Measurements from ENCODE around the gene CERS6.
A peak's percentile ranks its signal among the peaks of the same experiment; 100 is the strongest.
"Not testable (repeated sequence)": the region's sequence is repeated elsewhere in the genome, so short reads cannot be mapped to it uniquely, and the experiment has no call there.

The CERS6 gene, protein sequence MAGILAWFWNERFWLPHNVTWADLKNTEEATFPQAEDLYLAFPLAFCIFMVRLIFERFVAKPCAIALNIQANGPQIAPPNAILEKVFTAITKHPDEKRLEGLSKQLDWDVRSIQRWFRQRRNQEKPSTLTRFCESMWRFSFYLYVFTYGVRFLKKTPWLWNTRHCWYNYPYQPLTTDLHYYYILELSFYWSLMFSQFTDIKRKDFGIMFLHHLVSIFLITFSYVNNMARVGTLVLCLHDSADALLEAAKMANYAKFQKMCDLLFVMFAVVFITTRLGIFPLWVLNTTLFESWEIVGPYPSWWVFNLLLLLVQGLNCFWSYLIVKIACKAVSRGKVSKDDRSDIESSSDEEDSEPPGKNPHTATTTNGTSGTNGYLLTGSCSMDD

DNA sequence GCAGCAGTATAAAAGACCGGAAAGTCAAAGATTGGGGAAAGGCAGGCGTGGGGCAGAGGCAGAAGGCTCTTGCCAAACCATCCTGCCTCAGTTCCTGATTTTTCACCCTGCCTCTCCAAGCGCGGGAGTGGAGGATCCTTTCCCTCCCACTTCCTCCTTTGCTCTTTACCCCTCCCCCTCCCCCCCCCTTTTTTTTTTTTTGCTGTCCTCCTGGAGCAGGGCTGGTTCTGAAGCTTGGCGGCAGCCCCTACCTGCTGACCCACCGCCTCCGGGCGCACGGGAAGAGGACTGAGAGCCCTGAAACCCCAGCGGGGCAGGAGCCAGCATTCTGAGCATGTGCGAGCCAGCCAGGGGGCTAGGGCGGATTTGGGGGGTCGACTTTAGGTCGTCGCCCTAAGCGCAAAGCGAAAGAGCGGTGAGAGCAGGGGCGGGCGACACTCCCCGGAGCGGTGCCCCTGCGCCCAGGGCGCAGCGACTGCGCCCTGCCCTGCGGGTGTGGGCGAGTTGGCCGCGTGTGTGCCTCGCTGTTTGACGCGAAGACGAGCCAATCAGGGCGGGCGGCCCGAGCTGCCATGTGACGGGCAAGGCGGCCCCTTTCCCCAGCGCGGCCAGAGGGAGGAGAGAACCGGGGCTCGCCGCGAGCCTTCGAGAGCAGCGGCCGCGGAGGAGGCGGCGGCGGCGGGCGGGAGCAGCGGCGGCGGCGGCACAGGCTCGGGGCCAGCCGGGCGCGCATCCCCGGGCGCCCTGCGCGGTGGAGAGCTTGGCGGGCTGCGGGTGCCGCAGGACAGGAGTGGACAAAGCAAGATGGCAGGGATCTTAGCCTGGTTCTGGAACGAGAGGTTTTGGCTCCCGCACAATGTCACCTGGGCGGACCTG is at the start of gene CERS6:
TSS of gene CERS6 (plus strand) at position 628 of the 876 bp plus-strand sequence. CDS start at position 805, 177 bp downstream.
- peak; percentile 97 for DNase-seq

DNA sequence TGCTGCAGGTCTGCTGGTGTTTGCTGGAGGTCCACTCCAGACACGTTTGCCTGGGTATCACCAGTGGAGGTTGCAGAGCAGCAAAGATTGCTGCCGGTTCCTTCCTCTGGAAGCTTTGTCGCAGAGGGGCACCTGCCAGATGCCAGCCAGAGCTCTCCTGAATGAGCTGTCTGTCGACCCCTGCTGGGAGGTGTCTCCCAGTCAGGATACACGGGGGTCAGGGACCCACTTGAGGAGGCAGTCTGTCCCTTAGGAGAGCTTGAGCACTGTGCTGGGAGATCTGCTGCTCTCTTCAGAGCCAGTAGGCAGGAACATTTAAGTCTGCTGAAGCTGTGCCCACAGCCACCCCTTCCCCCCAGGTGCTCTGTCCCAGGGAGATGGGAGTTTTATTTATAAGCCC is 43.8 kb upstream of the CERS6 start:
- not testable (repeated sequence) for DNase-seq

DNA sequence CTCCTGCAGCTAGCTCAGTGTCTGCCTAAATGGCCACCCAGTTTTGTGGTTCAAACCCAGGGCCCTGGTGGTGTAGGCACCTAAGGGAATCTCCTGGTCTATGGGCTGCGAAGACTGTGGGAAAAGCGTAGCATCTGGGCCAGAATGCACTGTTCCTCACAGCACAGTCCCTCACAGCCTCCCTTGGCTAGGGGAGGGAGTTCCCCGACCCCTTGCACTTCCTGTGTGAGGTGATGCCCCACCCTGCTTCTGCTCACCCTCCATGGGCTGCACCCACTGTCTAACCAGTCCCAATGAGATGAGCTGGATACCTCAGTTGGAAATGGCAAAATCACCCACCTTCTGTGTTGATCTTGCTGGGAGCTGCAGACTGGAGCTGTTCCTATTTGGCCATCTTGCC is 43.0 kb upstream of the CERS6 start:
- not testable (repeated sequence) for DNase-seq

DNA sequence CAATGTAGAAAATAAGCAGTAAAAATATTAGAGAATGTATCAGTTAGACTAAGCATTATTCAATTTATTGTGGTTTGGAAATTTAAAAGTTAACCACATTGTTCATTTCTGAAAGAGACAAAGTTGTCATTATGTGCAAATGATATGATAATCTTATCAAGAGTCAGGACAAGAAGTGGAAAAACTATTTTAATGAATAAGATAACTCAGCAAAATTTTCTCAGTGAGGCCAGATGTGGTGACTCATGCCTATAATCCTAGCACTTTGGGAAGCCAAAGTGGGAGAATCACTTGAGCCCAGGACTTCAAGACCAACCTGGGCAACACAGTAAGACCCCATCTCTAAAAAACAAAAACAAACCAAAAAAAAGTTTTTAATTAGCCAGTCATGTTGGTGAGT is 39.5 kb upstream of the CERS6 start:
- DNase-seq, result no peak

DNA sequence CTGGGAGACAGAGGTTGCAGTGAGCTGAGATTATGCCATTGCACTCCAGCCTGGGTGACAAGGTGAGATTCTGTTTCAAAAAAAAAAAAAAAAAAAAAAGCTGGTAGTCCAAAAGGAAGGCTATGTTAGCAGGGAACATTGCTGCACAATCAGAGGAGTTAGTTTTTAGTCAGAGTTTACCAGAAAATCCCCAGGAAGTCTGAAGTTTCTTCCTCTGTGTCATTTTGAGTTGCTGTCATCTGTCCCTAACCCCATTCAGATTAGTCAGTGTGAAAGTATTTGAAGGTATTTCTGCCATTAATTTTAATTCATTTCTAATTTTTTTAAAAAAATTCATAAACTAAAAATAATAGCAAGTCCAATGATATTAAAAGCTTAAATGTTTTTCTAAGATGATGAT is 33.5 kb upstream of the CERS6 start:
- DNase-seq, result no peak

DNA sequence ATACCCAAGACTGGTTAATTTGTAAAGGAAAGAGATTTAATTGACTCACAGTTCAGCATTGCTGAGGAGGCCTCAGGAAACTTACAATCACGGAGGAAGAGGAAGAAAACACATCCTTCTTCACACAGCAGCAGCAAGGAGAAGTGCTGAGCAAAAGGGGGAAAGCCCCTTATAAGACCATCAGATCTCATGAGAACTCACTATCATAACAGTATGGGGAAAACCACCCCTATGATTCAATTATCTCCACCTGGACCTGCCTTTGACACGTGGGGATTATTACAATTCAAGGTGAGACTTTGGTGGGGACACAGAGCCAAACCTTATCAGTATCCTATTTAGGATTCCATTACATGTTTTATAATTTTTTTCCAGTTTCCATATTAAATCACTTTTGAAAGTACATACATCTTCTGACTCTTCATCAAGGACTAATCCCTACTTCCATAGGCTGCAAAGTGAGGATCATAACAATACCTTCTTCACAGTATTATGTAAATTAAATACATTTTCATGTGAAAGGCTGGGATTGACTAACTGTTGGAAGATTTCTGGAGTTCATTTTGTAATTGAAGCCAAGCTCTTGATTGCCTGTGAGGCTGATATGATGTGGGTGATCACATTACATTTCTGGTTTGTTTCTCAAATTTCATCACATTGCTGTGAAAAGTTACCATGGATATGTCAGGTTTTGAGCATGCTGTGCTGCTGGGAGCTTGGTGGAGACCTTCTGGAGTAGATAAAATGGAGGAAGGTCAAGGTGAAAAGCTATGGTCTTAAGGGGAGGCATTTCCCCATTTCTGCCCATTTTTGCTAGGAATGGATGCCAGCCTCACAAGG is 31.7 kb upstream of the CERS6 start:
- DNase-seq, result no peak

DNA sequence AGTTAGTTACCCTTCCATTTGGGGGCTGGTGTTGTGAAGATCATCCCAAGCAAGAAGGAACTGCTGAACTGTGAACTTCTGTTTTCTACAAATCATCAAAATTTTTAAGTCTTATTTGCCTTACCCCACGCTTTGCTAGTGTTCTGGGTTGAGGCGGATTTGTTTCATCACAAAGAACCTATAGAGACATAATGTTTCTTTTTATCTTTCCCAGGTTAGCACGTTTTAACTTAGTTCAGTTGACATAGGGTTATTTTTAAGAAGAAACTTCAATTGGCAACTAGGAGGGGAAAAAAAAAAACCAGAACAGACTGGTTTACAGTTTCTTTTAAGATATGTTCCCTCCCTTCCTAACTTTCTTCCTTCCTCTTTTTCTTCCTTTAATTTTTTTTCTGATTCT is 31.1 kb upstream of the CERS6 start:
- no peak for DNase-seq

DNA sequence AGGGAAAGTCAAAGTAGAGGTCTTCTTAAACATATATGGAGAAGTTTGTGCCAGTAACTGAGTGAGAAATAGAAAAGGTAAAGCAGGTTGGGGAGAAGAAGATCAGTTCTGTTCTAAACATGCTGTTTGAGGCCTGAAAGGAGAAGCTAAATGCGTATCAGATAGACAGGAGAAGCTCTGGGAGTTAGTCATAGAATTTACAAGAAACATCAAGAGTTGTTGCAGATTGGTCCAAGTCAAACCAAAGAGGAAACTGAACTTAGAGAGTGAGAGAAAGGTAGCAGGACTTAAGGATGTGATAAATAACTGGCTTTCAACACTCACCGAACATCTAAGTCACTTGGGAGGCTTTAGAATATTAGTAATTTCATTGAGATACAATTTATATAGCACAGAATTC is 29.2 kb upstream of the CERS6 start:
- DNase-seq, result no peak

DNA sequence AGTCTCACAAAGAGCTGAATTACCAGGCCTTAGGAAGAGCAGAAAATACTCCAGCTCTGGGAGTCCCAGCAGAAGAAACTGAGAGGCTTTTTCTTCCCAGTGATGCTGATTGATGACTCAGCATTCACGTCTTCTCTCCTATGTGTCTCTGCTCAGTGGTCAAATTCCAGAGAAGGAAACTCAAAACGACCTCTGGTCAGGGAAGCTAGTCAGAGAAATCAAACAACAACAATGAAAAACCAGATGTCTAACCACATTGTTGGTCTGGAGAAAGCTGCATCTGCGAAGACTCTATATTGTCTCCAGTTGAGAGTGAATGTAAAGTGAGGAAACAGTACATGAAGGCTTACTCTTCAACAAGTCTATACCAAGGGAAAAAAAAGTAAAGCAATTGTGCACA is 28.6 kb upstream of the CERS6 start:
- DNase-seq, result no peak

DNA sequence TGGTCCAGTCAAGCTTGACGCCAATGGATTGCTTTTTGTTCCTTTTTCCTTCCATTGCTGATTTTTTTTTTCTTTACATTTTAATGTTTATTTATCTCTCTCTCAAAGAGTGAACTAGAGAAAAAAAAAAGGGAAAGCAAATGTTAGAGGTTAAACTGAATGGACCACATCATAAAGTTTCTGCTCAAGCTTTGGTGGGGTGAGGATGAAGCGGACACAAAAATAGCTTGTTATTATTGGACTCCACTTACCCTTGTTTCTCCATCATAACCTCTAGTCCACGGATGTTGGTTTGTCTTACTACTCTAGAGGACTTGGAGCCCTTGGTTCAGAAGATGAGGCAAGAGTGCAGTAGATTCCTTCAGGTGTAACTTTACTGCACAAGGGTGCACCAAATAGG is 27.6 kb upstream of the CERS6 start:
- no peak for DNase-seq

DNA sequence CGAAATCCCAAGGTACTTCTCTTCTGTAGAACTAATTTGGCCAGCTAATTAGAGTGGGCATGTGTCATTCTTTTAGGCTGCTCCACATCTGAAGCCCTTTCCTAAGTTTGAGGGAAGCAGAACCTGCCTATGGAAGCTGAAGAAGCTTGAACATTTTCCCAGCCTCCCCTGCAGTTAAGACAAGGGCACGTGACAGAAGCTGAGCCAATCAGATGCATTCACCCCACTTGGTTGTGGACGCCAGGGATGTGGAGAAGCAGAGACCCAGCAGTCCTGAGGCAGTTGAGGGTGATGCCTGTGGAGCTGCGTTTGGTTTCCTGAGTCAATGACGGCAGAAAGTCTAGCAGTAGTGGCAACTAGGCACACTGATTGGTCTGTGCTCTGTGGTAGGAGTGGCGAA is 26.1 kb upstream of the CERS6 start:
- DNase-seq, result no peak

DNA sequence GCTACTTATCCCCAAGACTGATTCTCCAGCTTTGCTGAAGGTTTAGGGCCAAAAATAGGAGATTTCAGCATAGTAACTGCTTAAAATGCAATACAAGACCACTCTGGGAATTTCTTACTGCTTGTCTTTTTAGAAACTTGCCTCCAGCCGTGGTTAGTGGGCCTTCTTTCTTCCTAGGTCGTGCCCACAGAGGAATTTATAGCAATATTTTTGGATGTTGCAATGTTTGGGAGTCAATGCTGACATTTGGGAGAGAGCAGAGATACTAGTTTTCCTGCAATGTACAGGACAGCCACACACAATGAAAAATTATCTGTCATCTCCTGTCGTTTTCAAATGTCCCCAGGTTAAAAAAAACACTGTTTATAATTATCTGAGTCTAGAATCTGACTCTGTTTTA is 25.6 kb upstream of the CERS6 start:
- no peak for DNase-seq

DNA sequence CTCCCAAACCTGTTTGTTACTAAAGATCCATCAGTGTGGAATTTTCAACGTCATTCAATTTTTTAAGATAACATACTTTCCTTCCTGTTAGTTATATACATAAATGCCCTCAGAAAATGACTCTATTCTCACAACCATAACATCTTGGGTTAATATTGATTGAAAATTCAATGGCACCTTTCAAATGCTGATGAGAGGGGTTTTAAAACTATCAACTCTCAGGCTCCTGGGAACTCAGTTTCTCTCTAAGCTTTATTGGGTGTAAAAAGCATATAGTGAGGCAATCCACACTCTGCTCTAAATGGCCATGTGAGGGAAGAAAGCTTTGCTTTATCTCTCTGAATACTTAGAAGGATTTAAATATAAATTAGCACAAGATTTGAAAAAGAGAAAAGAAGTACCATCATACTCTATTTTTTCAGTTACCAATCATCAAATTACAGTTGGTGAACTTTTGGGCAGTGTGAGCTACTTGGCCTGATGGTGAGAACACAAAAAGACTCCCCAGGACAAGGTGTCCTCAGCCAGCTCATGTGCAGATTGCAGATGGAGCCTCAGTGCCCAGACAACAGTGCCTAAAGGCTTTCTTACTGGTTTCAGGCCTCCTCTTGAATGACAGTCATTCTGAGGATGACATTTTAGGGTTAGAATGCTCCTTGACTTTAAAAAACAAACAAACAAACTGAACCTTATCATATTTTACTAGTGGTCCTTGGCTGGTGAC is 24.6 kb upstream of the CERS6 start:
- DNase-seq, result no peak

DNA sequence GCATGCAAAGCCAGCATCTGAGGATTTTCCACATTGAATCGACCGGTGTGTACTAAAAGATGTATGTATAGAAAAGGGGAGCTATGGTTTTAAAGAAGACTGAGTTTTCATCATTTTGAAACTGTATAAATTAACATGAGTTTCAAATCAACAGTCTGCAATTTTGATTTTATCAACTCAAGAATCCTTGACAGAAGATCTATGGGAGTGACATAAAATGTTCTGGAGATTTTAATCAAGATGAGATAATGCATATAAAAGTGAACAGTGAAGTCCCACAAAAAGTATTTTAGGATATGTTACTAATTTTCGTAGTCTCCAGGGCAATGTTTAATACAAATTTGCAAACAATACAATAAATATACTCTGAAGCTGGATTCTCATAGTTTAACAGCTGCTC is 24.0 kb upstream of the CERS6 start:
- no peak for DNase-seq

DNA sequence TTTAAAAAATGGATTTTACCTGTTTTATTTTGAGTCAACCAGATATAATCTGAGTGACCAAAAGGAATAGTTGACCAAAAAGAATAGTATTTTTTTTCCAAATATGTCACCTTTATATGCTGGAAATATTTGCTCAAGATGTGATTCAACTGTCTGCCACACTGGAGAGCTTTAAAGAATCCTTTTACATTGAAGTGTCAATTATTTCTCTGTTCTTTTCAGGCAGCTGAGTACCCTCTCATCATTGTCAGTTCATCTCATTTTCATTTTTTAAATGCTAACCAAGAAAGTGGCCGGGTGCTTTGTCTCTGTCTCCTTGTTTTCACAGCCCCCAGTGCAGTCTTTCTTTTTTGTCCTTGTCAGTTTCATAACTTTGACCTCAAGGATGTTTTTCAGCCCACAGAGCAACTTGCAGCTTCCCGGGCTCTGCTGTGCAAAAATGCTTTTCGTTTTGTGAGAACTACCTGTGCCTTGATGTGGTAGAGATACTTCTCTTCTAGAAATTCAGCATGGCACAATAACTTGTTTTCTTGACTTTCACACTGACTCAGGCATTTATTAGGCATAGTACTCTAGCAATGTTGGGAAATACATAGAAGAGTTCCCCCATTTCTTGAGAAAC is 23.4 kb upstream of the CERS6 start:
- DNase-seq, result no peak

DNA sequence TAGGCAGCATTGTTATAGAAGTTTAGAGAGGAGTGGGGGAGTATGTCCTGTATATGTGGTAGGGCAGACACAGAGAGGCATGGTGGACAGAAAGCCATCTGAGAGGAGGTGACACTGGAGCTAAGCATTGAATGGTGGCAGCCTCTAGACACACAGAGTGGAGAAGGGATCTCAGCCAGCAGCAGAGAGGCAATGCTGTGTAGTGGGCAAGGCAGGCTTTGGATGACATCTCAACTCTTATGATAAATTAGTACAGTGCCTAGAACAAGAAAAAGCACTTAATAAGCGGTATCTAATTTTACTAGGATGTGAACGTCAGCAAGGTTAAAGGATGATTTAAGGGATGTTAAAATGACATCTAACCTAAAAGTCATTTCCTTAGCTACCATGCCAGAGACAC is 22.5 kb upstream of the CERS6 start:
- DNase-seq, result no peak

DNA sequence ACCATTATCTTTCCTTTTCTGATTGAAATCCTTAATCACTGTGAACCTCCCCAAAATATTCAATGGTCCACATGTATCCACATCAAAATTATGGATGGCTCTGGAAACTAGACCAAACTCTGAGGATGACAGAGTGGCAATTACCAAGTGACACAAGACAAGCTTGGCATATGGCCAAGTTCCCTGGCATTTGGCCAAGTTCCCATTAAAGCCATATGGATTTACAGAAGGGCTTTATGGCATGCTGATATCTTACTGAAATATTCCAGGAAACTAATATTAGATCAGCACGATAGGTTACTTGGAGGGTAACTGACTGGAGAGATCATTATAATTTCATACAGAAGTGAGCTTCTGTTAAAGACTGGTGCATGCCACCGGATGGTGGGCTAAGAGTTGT is 21.9 kb upstream of the CERS6 start:
- peak; percentile 34 for DNase-seq

DNA sequence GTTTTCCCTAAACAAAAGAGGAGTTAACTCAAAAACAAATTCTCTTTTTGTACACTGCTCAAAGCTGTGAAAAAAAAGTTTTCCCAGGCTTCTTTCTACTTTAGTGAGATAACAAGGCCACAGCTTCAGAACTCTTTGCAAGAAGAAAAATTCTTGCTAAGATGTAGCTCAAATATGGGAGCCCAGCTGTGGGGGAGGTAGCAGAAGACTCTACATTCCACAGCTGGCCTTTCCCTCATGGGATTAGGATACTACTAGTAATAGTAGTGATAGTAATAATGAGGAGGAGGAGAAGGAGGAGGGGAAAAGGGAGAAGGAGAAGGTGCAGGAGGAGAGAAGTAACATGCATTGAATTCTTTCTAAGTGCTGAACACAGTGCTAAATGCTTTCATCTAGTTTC is 19.2 kb upstream of the CERS6 start:
- no peak for DNase-seq

DNA sequence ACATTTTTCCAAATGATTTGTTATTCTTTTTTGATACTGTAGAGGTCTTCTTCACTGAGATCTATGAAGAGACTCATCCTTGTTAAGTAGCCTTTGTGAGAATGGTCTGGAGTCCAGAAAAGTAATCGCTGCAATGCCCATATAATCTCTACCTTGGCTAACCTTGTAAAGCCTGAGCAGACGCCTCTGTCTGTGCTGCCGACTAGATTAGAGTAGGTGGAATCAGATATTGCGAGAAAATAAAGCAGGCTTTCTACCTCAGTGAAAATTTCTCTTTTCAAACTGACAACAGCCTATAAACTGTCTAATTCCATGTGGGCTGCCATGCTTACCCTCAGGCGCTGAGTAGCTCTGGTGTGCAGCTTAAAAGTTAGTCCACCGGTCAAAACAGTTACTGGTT is 17.5 kb upstream of the CERS6 start:
- no peak for DNase-seq

DNA sequence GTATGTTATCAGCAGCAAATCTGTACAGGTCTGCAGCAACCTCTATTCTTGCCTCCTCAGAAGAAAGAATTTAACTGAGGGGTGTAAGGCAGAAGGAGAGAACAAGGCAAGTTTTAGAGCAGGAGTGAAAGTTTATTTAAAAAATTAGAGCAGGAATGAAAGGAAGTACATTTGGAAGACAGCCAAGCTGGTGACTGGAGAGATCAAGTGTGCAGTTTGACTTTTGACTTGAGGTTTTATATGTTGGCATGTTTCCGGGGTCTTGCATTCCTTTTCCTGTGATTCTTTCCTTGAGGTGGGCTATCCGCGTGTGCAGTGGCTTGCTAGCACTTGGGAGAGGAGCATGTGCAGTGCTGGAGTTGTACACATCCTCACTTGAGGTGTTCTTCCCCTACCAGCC is 16.5 kb upstream of the CERS6 start:
- DNase-seq, result no peak

DNA sequence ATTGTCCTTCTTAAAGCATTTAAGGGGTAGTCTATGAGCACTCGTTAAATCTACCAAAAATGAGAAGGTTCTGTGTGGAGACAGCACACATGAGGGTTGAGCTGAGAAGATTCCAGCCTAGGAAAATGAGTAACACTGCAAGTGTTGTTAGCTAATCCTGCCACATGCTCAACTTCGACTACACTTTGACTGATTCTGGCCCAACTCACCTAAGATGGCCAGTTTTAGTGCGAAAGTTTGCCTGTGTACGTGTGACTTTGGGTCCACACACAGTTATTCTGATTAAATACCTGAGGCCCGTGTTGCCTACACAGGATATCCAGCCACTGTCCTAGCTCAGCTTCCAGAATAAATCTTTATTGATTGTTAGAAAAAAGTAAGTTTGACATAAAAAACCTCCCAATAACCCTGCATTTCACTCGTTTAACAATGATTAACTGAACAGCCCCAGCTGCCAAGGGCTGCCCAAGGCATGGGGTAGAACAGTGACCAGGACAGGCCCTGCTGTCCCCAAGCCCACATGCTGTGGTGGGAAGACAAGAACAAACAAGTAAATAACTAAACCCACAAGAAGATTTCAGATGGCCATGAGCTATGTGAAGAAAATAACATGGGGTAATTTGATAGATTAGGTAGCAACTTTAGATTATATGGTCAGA is 14.7 kb upstream of the CERS6 start:
- no peak for DNase-seq

DNA sequence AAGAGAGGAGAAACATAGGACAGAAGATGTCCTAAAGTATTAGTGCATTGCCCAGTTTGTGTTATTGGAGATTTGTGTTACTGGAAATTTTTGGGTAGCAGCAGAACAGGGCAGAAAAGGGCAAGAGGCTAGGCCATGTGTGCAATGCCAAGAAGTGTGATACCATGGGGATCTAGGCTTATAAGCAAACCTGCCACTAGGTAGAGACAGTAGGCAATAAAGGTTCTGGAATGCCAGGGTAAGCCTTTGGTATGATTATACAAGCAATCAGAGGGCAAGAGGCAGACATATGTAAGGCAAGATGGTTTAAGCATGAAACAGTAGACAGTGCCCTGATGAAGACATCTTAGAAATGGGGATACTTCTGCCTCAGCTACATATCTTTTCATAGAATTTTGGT is 12.3 kb upstream of the CERS6 start:
- DNase-seq, result no peak
